Spleen (tissue), 7 donors: ENCODE results near the gene PIGR.

Experiments
- CTCF ChIP-seq, 11 experiments: fragments of 200-600 bp in 7 of 11; fragments of 450-650 bp in 4 of 11; sonication (generic) in 4 of 11; IDR thresholded peaks in 8 of 11; conservative IDR thresholded peaks in 3 of 11; 1 replicate in 7 of 11; 2 replicates in 4 of 11; pipeline versions ENCODE4 v1.4.0 to v1.8.0; 2016 to 2021; ENCODE audit warnings: antibody characterized with exemption in 11 of 11, inconsistent platforms in 4 of 11, mild to moderate bottlenecking in 1 of 11
- POLR2A ChIP-seq, 3 donors: fragments of 450-650 bp; IDR thresholded peaks; one replicate each; pipeline ENCODE4 v1.5.1; 2017; ENCODE audit warnings: antibody characterized with exemption in 3 of 3, mild to moderate bottlenecking in 1 of 3
- donor health status: DM: no; HTN: no; CAD: no; lungs with moderate emphysema.
- donor health status: DM: no; HTN: no; CAD: no.
- donor health status: DM: no; HTN: no; CAD: no.

DNA sequence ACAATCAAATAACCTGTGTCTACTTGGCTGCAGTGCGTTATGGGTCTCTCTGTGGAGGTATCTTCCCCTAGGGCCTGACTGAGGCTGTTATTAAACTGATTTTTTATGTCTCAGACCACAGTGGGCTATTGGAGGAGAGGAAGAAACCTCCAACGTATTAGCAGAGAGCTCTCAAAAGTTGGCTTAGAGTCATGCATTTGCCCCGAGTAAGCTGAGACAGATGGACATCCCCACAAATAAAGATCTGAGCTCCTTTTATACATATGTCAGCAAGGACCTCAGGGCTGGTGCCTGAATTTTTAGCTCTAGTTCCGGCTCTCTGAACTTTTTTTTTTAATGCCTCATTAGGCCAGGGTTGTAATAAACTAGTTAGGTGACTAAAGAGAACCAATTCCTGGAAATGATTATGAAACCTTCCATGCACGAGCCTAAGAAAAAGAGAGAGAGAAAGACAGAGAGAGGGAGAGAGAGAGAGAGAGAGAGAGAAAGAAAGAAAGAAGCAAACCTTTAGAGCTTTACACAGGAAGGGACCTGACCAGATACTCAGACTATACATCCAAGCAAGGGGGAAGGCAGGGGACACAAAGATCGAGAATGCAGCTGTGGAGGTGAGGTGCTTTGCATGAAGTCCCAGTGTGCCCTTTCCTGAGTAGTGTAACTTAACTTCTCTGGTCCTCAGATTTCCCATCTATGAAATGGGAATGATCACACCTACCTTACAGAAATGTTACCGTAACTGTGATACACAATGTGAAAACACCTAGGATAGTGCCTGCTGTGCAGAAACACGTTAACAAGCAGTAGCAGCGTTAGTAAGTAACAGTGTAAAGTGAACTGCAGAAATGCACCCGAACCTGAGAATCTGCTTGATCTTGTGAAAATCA is 8.4 kb upstream of the PIGR start:
- TF ChIP-seq CTCF (IDR thresholded peaks at IDR 0.05 in 8 of 11, conservative IDR thresholded peaks at IDR 0.05 in 3 of 11) (no peak), POLR2A (IDR thresholded peaks at IDR 0.05) (no peak)
